CD4-positive, alpha-beta T cell treated with Interleukin-15 for 1 hour (primary cell): ENCODE measurements around the gene MRPS7.
A peak's percentile ranks its signal among the peaks of the same experiment; 100 is the strongest.

ENCODE experiments used
- DNase-seq: peaks from one replicate; pipeline ENCODE4 v3.0.0-alpha.2; 2020

MRPS7 gene

DNA sequence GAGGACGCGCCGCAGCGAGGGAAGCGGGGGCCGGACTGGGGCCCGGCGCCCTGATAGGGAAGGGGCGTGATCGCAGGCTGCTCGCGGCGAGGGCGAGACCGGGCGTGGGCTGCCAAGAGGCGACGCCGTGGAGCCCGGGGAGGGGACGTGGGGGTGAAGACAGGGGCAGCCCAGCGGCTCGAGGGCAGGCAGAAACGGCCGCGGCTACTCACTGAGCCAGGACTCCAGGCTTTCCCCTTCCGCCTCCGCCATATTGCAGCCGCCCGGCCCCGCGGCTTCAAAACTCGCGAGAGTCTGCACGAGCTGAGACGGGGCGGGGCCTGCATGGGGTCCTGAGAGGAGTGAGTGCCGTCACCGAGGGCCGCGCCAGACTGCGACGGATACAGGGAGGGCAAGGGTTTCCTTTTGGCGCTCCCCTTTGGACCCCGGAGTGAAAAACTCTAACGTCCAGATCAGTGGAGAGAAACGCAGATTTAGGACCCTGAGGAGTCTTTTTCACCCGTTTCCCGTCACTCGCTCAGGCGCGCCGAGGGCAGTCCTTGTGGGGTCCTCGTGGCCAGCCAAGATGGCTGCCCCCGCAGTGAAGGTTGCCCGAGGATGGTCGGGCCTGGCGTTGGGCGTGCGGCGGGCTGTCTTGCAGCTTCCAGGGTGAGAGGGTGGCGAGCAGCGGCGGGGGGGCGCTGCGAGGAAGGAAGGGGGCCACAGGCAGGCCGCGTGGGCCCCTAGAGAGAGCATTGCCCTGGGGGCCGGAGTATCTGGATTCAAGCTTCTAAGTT lies at the start of gene MRPS7, which contains the start of gene GGA3:
MRPS7 (plus strand) TSS at position 544 of the 776 bp plus-strand sequence; CDS start at position 566, 22 bp downstream.
GGA3 (minus strand) TSS at position 271 of the 776 bp plus-strand sequence; CDS start at position 252, 19 bp downstream.
- DNase-seq: peak; percentile 94

DNA sequence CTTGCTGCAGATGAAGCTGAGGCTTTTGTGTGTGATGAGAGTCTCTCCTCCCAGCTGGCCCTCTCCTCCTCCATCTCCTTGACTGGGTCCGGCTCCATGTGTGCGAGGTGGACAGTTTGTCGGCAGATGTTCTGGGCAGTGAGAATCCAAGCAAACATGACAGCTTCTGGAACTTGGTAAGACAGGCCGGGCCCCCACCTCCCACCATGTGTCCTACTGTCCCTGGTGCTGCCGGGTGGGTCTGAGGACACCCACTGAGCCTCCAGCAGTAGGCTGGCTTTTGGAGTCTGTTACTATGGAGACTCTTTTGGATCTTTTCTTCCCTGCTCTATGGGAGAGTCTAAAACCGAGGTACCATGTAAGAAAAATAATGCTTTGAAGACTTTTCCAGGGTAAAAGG lies 43.5 kb upstream of the MRPS7 start:
- no peak for DNase-seq

DNA sequence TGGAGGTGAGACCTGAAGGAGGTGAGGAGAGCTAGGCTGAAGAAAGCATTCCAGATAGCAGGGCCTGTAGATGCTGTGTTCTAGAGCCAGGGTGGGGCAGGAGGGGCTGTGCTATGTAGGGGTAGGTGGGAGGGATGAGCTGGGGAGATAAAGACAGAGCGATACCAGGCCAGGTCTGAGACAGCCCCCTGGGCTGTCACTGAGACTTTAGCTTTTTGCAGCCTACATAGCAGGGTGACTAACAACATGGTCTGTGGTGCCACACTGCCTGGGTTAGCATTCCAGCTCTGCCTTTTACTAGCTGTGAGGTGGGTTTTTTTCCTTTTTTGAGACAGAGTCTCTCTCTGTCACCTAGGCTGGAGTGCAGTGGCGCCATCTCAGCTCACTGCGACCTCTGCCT lies 41.9 kb upstream of the MRPS7 start:
- no peak for DNase-seq

DNA sequence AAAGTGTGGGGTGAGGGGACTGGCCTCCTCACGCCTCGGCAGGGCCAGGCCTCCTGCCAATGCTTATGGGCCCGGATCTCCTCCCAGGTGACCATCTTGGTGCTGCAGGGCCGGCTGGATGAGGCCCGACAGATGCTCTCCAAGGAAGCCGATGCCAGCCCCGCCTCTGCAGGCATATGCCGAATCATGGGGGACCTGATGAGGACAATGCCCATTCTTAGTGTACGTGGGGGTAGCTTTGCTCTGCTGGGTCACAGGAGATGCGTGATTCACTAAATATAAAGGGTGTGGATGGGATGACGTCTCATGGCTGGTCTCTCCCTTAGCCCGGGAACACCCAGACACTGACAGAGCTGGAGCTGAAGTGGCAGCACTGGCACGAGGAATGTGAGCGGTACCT lies 36.7 kb upstream of the MRPS7 start:
- DNase-seq: no peak

DNA sequence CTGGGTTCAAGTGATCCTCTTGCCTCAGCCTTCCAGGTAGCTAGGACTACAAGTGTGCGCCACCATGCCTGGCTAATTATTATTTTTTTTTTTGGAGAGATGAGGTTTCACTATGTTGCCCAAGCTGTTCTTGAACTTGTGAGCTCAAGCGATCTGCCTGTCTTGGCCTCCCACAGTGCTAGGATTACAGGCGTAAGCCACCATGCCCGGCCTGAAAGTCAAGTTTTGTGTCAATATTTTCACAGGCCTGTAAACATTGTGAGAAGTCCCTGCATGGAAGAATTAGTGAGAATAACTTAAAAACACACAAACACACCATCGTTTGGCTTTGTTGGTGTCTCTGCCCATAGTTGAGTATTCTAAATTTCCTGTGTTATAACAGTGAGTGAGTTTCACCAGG lies 34.0 kb upstream of the MRPS7 start:
- no peak for DNase-seq

DNA sequence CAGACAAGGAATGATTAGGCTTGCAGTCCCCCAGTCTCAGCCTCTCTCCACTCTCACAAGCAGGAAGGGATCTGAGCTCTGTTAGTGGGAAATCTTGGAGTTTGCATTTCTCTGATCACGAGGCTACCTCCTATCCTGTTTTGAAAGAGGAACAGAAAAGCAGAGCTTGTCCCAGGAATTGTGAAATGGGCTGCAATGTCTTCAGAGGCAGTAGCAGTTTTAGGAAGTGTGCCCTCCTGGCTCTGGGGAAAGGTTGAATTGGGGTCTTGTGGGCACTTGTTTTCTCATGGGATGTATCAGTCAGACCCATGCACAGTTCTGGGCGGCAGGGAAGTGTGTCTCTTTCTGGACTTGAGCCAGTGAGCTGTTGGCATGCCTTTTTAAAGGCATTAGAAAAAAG lies 33.4 kb upstream of the MRPS7 start:
- no peak for DNase-seq

DNA sequence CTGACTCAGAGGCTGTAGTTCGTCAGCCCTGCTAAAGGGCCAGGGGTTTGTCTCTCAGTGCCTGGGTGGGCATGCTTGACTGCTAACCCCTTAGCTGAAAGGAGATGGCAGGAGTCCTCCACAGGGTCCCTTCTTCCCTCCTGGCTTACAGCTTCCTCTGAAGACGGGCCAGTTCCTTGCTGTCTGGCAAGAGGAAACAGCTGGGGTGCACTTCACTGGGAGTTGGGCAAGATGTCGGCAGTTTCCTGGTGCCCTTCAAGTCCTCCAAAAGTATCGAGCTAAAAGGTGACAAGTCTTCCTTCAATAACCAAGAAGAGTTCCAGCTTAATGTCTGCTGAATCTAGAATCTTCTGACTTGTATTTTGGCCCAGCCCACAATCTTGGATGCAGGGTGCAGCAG lies 32.8 kb upstream of the MRPS7 start:
- DNase-seq: peak; percentile 24

DNA sequence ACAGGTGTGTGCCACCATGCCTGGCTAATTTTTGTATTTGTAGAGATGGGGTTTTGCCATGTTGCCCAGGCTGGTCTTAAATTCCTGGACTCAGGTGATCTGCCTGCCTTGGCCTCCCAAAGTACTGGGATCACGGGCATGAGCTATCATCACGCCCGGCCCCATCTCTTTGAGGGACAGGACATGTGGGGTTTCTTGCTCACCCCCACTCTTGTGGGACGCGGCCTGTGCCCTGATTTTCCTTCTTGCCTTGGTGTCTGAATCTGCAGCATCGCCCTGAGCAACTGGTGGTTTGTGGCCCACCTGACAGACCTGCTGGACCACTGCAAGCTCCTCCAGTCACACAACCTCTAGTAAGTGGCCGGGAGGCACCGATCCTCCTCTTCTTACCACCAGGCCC lies 30.6 kb upstream of the MRPS7 start:
- DNase-seq: no peak

DNA sequence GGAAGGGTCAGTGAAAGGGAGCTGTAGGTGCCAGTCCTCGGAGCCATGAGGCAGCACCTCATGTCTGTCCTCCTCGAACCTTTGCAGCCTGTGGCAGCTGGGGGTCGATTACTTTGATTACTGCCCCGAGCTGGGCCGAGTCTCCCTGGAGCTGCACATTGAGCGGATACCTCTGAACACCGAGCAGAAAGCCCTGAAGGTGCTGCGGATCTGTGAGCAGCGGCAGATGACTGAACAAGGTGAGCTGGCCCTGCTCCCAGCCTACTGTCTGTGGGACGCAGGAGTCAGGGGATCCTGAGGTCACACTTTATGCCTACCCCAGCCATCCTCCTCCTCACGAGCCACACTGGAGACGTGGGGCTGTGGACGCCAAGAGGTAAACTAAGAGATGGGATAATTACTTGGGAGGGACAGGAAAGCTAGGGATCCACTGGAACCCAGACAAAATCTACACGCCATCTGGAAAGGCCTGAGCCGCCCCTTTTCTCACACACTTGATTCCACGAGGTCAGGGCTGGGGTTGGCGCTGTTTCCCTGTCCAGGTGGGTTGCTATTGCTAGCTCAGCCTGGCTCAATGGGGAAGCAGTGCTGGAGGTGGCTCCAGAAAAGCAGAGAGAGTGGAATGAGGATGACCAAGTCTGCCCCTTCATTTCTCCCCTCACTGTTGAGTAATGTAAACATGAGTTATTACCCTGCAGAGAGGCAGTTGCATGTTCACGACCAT lies 29.8 kb upstream of the MRPS7 start:
- DNase-seq: no peak

DNA sequence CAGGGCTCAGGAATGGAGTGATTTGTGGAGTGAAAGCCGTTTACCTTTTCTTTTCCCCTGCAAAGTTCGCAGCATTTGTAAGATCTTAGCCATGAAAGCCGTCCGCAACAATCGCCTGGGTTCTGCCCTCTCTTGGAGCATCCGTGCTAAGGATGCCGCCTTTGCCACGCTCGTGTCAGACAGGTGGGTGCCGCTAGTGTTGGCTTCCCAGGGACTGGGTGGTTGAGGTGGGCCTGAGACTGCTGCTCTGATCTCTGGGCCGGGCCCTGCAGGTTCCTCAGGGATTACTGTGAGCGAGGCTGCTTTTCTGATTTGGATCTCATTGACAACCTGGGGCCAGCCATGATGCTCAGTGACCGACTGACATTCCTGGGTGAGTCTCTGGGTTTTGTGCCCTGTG lies 28.9 kb upstream of the MRPS7 start:
- no peak for DNase-seq

DNA sequence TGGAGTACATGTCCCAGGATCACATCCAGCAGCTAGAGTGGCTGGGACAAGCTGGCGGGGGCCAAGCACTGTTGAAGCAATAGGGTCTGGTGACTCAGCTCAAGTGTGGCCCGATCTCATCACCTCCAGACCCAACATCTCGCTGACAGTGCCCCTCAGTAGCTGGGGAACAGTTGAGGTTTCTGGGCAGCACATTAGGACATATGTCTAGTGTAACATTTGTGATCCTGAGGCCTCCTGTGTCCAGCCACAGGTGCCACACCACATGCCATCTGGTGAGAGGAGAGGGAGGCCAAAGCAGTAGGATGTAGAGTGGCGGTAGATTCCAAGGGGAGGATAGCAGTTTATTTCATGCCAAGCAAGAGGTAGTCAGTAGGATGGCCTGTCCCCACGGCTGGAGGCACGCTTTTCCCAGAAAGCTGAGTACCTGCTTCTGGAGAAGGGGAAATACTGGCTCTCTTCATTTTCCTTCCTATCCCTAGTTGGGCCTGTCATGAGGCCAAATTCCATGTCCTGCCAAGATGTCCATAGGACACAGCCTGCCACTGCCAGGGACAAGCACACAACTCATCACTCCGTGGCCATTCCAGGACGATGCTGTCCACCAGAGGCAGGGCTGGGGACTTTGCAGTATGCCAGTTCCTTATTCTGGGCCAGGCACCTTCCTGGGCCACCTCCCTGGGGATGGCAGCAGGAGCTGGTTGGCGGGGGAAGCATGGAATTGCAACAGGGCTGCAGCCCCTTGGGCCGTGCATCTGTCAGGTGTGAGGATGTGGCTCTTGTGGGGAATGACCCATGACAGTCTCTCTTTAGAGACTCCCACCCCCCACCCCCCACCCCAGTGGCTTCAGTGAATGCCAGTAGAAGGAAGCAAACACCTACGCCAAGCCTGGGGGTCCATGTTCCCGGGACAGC lies 24.3 kb upstream of the MRPS7 start:
- DNase-seq: no peak

DNA sequence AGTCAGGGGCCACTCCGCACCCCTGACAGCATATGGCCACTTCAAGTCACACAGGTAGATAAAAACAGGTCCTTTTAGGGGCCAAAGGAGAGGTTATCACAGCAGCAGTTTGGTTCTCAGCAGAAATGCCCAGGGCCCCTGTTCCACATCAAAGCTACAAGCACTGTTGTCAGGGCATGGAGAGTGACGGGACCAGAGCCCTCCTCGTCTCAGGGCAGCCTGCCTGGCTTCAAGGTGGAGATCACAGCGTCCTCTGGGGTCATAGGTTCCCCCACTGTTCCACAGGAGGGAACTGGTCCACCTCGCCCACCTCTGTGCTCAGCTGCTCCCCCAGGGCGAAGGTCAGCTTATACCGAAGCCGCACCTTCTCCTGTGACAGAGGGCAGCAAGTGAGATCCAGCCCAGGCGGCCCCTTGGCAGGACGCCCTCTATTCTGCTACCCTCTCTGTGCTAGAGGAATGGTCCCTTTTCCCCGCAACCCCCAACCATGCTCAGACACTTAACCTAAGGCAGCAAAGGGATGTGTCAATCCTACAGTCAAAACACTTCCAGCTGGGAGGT lies 23.6 kb upstream of the MRPS7 start:
- no peak for DNase-seq

DNA sequence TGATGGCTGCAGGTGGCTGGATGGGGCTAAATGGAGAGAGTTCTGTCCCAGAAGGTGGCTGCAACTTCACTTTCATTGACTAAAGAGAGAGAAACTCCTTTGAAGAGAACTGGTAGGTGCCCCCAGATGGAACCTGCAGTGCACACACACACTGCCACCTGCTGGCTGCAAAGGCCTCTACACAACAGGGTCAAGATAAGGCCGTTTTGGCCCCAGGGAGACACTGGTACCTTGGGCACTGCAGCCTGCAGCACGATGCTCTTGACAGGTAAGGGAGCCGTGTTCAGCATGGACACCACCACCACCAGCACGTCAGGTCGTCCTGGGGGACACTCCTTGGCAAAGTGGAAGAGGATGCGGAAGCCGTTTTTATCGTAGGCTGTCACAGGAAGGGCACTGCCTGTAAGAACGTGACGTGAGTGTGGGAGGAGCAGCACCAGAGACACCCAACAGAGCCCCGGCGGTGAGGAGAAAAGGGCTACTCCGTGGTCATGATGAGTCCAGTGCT lies 22.9 kb upstream of the MRPS7 start:
- peak; percentile 69 for DNase-seq

DNA sequence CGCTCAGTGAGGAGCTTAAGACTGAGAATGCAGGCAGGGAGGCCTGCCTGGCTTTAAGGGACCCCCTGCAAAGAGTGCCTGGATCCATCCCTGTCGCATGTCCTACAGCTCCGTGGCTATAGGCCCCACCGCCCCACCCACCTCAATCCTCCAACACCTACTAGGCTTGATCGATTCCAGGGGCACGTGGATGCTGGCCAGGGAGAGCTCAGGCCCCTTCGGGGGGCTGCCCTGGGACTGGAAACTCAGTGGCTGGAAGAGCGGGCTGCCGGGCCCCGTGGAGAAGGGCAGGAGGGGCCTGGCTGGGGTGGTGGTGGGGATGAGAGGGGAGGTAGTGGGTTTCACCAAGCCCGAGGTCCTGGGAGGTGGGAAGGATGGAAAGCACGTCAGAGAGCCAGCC lies 22.5 kb upstream of the MRPS7 start:
- no peak for DNase-seq

DNA sequence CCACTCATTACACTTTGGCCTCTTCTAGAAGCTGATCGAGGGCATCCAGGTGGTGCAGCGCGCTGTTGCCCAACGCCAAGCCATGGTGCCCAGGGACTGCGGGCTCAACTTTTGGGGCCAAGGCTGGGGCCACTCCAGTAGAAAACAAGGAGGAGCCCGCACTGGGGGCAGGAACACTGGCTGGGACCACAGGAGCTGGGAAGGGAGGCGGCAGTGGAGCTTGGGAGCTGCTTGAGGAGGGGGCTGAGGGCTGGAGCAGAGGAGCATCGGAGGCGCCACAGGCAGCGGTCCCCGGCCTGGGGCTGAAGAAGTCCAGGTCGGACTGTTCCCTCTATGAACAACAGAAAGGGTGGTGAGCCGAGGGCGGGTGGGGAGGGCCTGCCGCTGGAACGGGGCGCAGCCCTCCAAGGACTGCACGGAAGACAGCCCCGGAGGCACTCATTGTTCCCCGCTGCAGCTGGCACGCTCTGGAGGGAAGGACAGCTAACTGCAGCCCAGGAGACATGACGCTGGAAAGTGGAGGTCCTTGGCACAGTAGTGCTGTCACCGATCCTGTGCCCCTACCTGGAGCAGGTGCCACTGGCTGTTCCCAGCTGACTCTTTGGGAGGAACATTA lies 21.8 kb upstream of the MRPS7 start:
- no peak for DNase-seq

DNA sequence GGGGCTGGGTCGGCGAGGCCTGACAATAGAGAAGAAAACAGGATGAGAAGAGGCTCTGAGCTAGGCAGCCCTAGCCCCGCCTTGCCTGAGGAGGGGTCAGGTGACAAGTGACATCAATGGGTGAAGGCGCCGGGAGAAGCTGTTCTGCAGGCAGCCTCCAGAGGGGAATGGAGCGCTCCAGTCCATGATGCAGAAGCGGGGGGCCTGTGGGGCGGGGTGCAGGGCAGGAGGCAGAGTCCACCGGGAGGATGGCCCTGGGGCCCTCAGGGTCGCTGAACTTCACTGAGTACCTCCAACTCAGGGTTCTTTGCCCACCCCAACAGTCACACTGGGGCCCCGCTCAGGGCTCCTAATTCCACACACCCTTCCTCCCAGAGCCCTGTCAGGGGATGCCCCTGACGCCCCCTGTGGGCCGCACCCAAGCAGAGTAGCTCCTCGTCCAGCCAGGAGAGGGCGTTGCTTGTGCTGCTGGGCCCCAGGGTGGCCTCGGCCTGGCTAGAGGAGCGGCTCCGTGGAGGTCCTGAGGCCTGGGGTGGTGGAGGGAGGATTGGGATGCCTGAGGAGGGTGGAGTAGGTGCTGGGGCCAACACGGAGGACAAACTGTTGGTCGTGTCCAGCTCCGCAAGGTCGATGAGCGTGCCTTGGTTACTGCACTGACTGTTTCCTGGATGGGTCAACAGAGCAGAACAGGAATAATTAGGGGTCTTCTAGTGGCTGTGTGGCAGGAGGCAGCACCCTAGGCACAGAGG lies 21.1 kb upstream of the MRPS7 start:
- DNase-seq: no peak

DNA sequence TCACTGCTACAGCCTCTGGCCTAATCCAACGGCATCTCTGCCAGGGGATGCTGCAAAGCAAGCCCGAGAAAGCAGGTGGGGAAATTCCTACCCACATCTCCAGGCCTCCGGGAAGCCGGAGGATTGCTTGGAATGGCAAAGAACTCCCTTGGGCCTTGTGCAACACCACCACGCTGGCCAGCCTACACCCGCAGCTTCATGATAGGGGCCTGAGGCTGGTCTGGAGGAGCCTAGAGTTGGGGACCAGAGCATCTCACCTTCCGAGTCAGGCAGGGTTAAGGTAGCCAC lies 20.6 kb upstream of the MRPS7 start:
- DNase-seq: no peak

DNA sequence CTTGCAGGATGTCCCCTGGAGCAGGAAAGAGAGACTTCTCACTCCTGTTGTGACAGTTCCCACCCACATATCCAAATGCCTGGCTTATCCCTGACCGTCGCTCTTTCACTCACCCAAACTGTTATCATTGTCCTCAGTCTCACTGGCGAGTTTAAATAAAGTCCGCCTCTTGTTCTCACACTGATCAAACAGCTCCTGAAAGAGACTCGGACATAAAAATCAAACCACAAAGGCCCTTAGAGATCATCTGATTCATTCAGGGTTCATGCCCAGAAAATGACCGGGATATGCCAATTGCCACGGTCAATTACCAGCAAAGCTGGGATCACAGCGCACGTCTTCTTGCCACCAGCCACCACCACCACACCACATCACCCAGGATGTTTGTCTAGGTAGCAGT lies 20.2 kb upstream of the MRPS7 start:
- DNase-seq: no peak

DNA sequence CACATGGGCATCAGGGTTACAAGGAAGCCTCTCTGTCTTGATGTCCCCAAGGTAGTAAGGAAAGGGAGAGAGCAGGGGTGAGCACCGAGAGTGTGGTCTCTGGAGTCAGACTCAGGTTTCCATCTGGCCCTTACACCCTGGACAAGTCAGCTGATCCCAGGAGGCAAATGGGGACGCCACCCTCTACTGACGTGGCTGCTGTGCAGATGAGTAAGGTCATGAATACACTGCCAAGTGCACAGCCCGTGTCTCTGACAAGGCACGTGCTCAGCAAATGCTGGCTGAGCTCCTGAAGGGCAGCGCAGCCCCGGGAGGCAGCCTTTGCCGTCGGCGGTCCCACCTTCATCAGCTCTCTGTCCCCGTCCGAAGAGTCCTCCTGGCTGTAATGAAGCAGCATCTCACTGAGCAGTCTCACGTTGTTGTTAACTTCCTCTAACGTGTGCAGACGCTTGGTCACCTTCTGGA lies 19.7 kb upstream of the MRPS7 start:
- no peak for DNase-seq

DNA sequence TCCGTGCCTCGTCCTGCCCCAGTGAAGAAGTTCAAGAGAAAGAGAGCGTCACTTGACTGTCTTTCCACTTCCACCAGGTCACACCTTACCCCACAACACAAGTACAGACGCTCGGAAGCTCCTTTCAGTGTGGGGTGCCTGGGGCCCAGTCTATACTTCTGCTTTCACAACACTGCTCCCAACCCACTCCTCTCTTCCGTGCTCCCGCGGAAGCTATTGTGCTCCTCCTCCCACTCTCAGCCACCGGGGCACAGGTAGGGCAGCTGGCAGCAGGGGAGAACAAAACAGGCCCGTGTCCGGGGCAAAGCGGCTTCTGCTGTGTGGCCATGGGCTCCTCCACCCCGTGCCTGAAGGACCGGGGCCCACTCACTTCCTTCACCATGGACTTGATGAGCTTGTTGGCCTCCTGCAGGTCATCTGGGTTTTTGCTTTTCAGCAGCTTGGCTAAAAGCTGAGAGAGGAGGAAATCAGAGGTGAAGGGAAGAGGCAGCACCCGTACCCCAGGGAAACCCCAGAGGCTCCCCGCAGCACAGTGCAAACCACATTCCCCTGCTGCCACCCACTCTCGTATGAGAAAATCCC lies 19.1 kb upstream of the MRPS7 start:
- DNase-seq: peak; percentile 50
